IPS-18a (cell line): Measurements from ENCODE around the gene CDIP1.

Experiments used
- H3K27ac ChIP-seq: one replicate; pipeline ENCODE4 v1.5.1; 2013; ENCODE audit warnings: low read length
- H3K27me3 ChIP-seq: one replicate; pipeline ENCODE4 v1.6.1; 2013; ENCODE audit warnings: mild to moderate bottlenecking, low read length; ENCODE audit not compliant: control insufficient read depth, insufficient read depth
- H3K36me3 ChIP-seq: one replicate; pipeline ENCODE4 v1.6.1; 2013; ENCODE audit warnings: low read depth, low read length; ENCODE audit not compliant: control insufficient read depth
- H3K4me1 ChIP-seq: one replicate; pipeline ENCODE4 v1.6.1; 2013; ENCODE audit warnings: low read depth, low read length; ENCODE audit not compliant: control insufficient read depth
- H3K4me3 ChIP-seq: one replicate; pipeline ENCODE4 v1.5.1; 2013; ENCODE audit warnings: low read length
- H3K9ac ChIP-seq: one replicate; pipeline ENCODE4 v1.6.1; 2013; ENCODE audit warnings: mild to moderate bottlenecking, low read length, moderate library complexity
- H3K9me3 ChIP-seq: one replicate; pipeline ENCODE4 v1.6.1; 2013; ENCODE audit warnings: low read depth, low read length; ENCODE audit not compliant: control insufficient read depth

Gene CDIP1

GRCh38 chr16:4477966-4478365 lies 60.6 kb downstream of the CDIP1 start:
- H3K9me3 ChIP-seq = peaks cover 4% of the 10 kb centered on the region
- H3K9ac ChIP-seq = no peak overlapping the region
- no peak overlapping the region for H3K27ac ChIP-seq
- no peaks in the 10 kb centered on the region for H3K36me3 ChIP-seq
- peaks cover 15% of the 10 kb centered on the region for H3K27me3 ChIP-seq
- peaks cover 5% of the 10 kb centered on the region for H3K4me1 ChIP-seq
- no peak overlapping the region for H3K4me3 ChIP-seq

- Histone ChIP-seq H3K36me3 (no peaks in the 10 kb centered on the region), H3K9ac (peak within 1 kb of the TSS; percentile 31), H3K27me3 (peaks cover 15% of the 10 kb centered on the region), H3K27ac (no peak within 1 kb of the TSS), H3K4me1 (peaks cover 5% of the 10 kb centered on the region), H3K9me3 (peaks cover 4% of the 10 kb centered on the region), H3K4me3 (peak within 1 kb of the TSS; percentile 73)
Measured at GRCh38 chr16:4475880-4476788, 62.4 kb downstream of the CDIP1 start, which contains the start of gene HMOX2. Gene HMOX2 (plus strand): TSS chr16:4476398. CDS start chr16:4505525, 29,127 bp downstream.

GRCh38 chr16:4474192-4474961 lies 64.2 kb downstream of the CDIP1 start, which contains the start of gene NMRAL1:
Gene NMRAL1 (minus strand): TSS chr16:4474625. CDS start chr16:4474132, 493 bp downstream.
- peaks cover 4% of the 10 kb centered on the region for H3K9me3 ChIP-seq
- peak within 1 kb of the TSS; percentile 82 for H3K27ac ChIP-seq
- H3K9ac ChIP-seq = peak within 1 kb of the TSS; percentile 94
- H3K36me3 ChIP-seq = peaks cover under 1% of the 10 kb centered on the region
- peaks cover 5% of the 10 kb centered on the region for H3K4me1 ChIP-seq
- peak within 1 kb of the TSS; percentile 88 for H3K4me3 ChIP-seq
- H3K27me3 ChIP-seq = peaks cover 15% of the 10 kb centered on the region

DNA sequence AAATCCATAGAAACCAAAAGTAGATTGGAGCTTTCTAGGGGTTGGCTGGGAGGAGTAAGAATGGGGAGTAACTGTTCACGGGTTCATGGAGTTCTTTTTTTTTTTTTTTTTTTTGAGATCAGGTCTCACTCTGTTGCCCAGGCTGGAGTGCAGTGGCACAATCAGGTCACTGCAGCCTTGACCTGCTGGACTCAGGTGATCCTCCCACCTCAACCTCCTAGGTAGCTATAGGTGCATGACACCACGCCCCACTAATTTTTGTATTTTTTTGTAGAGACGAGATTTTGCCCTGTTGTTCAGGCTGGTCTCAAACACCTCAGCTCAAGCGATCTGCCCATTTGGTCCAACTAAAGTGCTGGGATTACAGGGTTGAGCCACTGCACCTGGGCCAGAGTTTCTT lies 65.7 kb downstream of the CDIP1 start:
- Histone ChIP-seq H3K27me3 (peaks cover 15% of the 10 kb centered on the region), H3K27ac (no peak overlapping the region), H3K36me3 (peaks cover 10% of the 10 kb centered on the region), H3K4me3 (no peak overlapping the region), H3K9ac (no peak overlapping the region), H3K4me1 (peaks cover 1% of the 10 kb centered on the region), H3K9me3 (peaks cover 4% of the 10 kb centered on the region)

- Histone ChIP-seq H3K4me1 (no peaks in the 10 kb centered on the region), H3K36me3 (peaks cover 13% of the 10 kb centered on the region), H3K4me3 (no peak overlapping the region), H3K27me3 (peaks cover 15% of the 10 kb centered on the region), H3K27ac (no peak overlapping the region), H3K9ac (no peak overlapping the region), H3K9me3 (peaks cover 4% of the 10 kb centered on the region)
Measured at GRCh38 chr16:4471869-4472268, 66.7 kb downstream of the CDIP1 start.

GRCh38 chr16:4468972-4469371 lies 69.6 kb downstream of the CDIP1 start:
- H3K27me3 ChIP-seq = no peaks in the 10 kb centered on the region
- H3K4me1 ChIP-seq = no peaks in the 10 kb centered on the region
- no peaks in the 10 kb centered on the region for H3K9me3 ChIP-seq
- H3K9ac ChIP-seq = no peak overlapping the region
- H3K27ac ChIP-seq = no peak overlapping the region
- H3K36me3 ChIP-seq = peaks cover 32% of the 10 kb centered on the region
- no peak overlapping the region for H3K4me3 ChIP-seq

GRCh38 chr16:4467916-4468315 lies 70.7 kb downstream of the CDIP1 start:
- Histone ChIP-seq H3K27ac (no peak overlapping the region), H3K27me3 (no peaks in the 10 kb centered on the region), H3K9me3 (no peaks in the 10 kb centered on the region), H3K36me3 (peaks cover 39% of the 10 kb centered on the region), H3K4me1 (no peaks in the 10 kb centered on the region), H3K9ac (no peak overlapping the region), H3K4me3 (no peak overlapping the region)

GRCh38 chr16:4465977-4466779 lies 72.4 kb downstream of the CDIP1 start:
- H3K27ac ChIP-seq = no peak overlapping the region
- no peak overlapping the region for H3K4me3 ChIP-seq
- H3K27me3 ChIP-seq = no peaks in the 10 kb centered on the region
- no peak overlapping the region for H3K9ac ChIP-seq
- no peaks in the 10 kb centered on the region for H3K4me1 ChIP-seq
- H3K9me3 ChIP-seq = no peaks in the 10 kb centered on the region
- H3K36me3 ChIP-seq = peaks cover 39% of the 10 kb centered on the region

GRCh38 chr16:4463522-4464163 lies 74.9 kb downstream of the CDIP1 start:
- Histone ChIP-seq H3K27me3 (no peaks in the 10 kb centered on the region), H3K36me3 (peaks cover 32% of the 10 kb centered on the region), H3K4me3 (no peak overlapping the region), H3K9ac (no peak overlapping the region), H3K9me3 (no peaks in the 10 kb centered on the region), H3K27ac (no peak overlapping the region), H3K4me1 (no peaks in the 10 kb centered on the region)

DNA sequence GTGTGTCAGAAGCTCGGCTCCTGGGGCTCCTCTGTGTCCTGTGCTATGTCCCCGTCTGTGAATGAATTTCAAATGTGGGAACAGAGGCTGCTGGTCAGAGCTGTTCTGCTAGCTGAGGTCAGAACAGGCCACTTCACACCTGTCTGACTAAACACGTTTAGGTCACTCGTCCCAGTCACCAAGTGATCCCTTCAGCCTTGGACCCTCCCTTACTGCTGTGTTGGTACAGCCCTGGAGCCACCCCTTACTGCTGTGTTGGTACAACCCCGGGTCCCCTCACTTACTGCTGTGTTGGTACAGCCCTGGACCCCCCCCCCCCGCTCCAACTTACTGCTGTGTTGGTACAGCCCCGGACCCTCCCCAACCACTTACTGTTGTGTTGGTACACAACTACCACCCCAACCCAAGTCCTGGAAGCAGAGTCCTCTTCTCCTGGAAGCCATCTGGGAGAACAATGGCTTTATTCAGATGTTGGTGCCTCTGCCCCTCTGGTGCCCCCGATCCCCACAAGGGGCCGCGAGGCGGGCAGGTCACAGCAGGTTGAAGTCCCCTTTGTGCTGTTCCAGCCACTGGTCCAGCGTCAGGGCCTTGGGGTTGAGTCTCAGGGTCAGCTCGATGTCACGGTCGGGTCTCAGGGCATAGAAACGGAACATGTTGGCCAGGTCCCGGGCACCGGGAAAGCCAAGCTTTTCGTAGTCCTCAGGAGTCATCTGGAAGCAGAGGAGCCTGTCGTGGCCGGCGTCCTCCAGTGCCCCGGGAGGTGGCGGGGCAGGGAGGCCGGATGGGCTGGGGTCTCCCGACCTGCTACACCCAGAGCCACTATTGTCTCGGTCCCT lies 77.1 kb downstream of the CDIP1 start:
- H3K4me3 ChIP-seq = no peak overlapping the region
- no peaks in the 10 kb centered on the region for H3K27me3 ChIP-seq
- no peaks in the 10 kb centered on the region for H3K4me1 ChIP-seq
- no peak overlapping the region for H3K27ac ChIP-seq
- H3K9me3 ChIP-seq = no peaks in the 10 kb centered on the region
- peaks cover 31% of the 10 kb centered on the region for H3K36me3 ChIP-seq
- H3K9ac ChIP-seq = no peak overlapping the region
